ENCODE results near the gene ROR2. TPM values are rescaled to one million over a fixed set of nuclear protein-coding genes. Genes with fewer than 3 reads are reported as not detected.
"Not testable (repeated sequence)": the region's sequence is repeated elsewhere in the genome, so short reads cannot be mapped to it uniquely, and the experiment has no call there.

The ROR2 gene
- polyA plus RNA-seq, 3 donors = 16.4 to 20.6 (median 20.5) TPM

DNA sequence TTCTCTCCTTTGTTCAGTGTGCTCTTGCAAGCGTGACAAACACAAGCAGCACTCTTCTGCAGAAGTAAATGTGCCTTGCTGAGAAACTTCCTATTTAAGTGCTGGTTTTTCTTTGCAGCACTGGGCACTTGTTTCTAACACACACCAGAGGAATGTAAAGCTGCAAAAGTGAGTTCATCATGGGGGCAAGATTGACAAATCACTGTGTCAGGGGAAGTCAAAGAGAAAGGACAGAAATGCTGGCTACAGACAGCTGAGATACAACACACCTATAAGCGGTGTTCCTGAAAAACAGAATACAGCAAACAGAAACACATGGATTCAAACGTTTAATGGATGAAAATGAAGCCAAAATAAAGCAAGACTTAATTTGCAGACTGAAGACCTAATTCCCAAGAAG lies 19.6 kb downstream of the ROR2 start:
- no peak for DNase-seq

DNA sequence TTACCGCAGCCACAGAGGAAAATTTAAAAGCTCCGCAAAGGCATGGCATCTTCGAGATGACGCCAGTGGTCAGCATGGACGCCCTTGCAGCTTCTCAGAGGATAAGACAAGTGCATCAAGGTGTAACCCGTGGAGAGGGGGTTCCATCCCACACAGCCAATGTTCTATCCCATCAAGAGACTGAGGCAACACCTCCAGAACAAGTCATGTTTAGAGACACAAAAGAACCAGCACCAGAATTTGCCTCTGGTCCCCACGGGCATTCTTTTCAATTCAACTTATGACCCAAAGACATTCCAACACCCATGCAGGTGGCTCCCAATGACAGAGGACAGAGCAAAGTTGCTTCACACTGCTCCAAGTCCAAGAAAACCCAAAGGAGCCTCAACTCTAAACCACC lies 20.7 kb downstream of the ROR2 start:
- DNase-seq = no peak

GRCh38 chr9:91927922-91928510 lies 22.0 kb downstream of the ROR2 start:
- no peak for DNase-seq

DNA sequence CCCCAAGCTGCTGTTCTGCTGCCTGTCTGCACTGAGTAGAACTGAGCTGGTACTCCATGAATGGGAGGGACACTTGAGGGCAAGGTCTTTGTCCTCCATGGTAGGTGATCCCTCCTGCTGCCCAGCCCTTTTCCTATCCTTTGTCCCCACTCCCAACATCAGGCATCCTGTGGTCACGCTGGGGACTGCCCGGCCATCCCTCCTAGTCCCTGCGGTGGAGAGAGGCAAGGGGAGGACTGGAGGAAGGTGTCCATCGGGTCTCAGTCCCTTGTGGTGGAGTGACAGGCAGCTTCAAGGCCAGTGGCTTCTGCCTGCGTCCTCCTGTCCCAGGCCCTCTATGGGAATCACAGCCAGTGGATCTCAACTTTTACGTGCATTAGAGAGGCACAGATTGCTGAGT lies 25.9 kb downstream of the ROR2 start:
- no peak for DNase-seq

DNA sequence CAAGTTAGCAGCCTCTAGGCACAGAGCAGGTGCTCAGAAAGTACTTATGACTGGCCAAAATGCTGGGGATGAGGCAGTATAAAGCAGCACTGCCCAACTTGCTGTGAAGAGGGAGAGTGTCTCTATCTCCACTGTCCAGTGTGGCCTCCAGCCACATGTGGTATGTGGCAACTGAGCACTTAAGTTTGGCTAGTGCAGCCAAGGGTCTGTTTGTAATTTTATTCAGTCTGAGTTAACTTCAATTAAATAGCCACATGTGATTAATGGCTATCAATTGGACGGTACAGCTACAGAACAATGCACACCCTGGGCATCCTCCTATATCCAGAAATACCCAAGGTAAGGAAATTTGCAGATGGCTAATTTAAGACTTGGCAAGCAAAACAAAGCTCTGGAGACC lies 26.9 kb downstream of the ROR2 start:
- DNase-seq = no peak

DNA sequence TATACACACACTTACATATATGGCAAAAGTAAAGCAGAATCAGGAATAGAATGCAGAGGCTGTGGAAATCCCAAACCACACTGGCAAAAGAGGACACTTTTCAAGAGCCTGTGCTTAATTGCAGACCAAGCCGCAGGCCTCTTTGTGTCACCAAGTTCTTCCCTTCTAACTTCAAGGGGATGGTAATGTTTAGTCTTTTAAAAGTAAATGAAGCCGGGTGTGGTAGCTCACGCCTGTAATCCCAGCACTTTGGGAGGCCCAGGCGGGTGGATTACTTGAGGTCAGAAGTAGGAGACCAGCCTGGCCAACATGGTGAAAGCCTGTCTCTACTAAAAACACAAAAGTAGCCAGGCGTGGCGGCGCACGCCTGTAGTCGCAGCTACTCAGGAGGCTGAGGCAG lies 28.7 kb downstream of the ROR2 start:
- DNase-seq = no peak

DNA sequence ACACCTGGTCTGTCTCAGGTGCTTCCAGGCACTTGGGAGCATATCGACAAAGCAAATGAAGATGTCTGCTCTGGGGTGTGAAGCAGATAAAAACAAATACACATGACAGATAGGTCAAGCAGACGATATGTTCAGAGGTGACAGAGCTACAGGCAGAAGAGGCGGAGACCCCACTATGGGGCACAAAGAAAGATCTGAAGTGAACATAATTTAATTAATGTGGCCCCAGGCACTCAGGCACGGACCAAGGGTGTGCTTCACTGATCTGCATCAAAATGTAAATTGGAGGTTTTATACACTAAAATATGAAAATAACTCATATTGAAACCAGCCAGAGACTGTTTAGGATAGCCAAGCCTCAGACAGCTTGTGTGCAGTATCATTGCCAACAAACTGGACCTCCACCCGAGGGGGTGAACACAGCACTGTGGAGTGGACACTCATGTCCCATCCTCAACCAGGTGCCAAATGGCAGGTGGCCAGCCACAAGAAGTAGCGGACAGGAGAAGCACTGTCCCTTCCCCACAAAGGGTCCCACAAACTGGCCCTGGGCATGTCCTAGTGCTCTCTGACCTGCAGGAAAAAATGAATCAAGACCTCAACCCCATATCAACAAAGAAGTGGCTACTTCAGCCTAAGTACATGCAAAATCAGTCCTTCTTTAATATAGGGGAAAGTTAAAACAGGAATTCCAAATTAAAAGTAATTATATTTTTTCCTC lies 29.2 kb downstream of the ROR2 start:
- no peak for DNase-seq

DNA sequence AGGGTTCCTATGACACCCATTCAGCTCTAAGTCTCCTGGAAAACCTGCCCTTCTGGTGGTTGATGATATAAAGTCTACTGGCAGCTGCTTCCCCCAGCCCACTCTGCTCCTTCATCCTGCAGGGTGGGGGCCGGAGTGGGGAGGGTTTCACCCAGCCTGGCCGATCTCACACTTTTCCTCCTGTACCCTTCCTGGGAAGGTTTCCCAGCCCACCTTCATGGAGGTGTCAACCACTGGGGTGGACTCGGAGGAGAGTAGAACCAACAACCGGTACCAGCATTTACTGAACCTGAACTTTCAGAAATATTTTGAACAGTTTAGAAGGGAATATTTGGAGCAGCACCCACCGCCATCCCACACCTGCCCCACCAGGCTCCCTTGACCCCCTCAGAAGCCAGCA lies 30.4 kb downstream of the ROR2 start:
- DNase-seq = no peak

DNA sequence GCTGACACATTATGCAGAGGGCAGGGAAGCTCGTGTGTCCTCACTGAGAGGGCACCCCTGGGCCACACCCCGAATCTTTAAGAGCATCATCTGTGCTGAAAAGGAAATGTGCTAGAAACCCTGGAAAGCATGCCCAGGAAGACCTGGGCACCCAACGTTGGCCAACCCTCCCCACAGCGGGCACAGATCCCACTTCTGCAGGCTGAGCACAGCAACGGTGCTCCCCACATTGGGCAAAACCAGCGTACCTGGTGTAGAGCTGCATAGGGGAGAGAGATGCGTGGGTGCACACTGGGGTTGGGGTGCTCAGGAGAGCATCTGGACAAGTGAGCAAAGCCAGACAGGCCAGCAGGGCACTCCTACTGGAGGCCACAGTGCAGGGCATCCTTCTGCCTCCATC lies 32.6 kb downstream of the ROR2 start:
- DNase-seq = no peak

- no peak for DNase-seq
Observed at GRCh38 chr9:91915524-91916263, 34.3 kb downstream of the ROR2 start.

- DNase-seq = no peak
Observed at GRCh38 chr9:91914937-91915336, 35.1 kb downstream of the ROR2 start.

- no peak for DNase-seq
Observed at GRCh38 chr9:91914404-91914803, 35.6 kb downstream of the ROR2 start.

GRCh38 chr9:91913986-91914385 lies 36.0 kb downstream of the ROR2 start:
- no peak for DNase-seq

- no peak for DNase-seq
Observed at GRCh38 chr9:91913096-91913495, 36.9 kb downstream of the ROR2 start.

DNA sequence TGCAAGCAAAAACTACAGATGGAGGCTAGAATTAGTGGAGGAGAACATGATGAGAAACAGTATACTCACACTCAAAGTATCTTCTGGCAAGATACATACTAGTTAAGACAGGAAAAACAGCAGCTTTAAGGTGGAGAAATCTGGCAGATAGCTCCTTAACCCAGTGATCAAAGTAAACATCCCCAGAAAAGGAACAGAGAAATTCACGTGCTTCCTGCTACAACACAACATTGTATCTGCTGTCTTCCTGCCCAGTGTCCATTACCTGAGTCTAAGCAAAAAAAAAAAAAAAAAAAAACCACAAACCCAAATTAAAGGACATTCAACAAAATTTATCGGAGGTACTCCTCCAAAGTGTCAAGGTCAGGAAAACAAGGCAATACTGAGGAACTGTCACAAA lies 38.4 kb downstream of the ROR2 start:
- no peak for DNase-seq

- not testable (repeated sequence) for DNase-seq
Observed at GRCh38 chr9:91909256-91909655, 40.8 kb downstream of the ROR2 start.

GRCh38 chr9:91908746-91909145 lies 41.3 kb downstream of the ROR2 start:
- DNase-seq = no peak

- DNase-seq = no peak
Observed at GRCh38 chr9:91908293-91908623, 41.8 kb downstream of the ROR2 start.

DNA sequence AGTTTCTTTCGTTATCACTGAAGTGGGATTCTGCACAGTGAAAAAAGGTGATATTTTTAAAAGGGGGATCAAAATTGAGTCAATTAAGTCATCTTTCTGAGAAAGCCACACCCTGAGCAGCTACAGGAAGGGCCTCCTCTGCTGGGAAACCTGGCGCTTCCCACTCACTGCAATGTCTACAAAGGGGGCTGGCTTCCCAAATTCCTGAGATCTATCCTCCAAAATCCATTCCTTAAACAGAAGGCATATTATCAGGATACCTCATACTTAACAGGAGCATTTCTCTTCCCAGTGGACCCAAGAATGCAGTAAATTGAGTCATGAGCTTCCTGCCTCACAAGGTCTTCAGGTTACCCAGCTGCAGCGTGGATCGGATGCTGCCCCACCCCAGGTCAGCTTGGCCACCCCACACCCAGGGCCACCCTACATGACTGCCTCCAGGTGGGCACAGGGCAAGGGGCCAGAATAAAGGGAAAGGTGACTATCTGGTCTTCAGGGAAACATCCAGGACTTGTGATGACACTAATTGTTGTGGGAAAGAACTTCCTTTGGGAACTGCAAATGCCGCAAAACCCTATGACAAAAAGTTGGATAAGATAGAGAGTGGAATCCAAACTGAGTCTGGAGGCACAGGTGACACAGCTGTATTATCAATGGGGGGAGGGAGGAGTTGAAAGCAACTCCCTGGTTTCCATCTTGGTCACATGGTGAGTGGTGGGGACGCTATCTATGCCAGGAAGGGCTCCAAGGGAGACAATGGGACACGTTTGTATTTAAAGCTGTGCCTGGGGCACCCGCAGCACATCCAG lies 42.3 kb downstream of the ROR2 start:
- no peak for DNase-seq

DNA sequence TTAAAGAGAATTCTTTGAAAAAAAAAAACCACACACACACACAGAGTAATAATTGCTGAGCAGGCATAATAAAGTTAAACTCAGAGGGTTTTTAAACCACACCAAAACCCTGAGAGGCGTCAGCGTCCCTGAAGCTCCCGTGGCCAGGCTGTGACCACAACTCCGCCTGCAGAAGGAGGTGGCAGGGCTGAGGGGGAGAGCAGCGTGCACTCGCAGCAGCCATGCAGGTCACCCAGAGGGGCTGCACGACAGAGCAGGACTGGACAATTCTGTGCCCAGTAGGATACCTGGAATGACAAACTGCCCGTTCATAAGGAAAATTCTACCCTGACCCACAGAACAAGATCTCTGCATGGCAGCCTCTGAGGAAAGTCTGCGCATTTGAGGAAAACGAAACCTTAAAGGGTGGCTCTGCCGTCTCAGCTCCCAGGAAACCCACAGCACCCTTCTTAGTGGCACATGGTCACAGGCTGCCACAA lies 44.0 kb downstream of the ROR2 start:
- no peak for DNase-seq

- DNase-seq = no peak
Observed at GRCh38 chr9:91905237-91905650, 44.8 kb downstream of the ROR2 start.

- no peak for DNase-seq
Observed at GRCh38 chr9:91904588-91905236, 45.3 kb downstream of the ROR2 start.

Measured in renal pelvis (tissue), 4 donors.